Calu3 (cell line): ENCODE data around the gene KREMEN1. TPM values are rescaled to one million over a fixed set of nuclear protein-coding genes. Genes with fewer than 3 reads are reported as not detected.

ENCODE experiments used
- BruUV-seq: library from RNA; stranded (reverse); fragments of 400-500 nt; replicated peaks from 2 replicates; lab custom pipeline; 2021; lab: Mats Ljungman, UMichigan
- CTCF ChIA-PET: fragments of 300-600 bp; sonication (Branson Sonifier 250); formaldehyde crosslinking; loops from one replicate; lab custom pipeline; 2022; ENCODE audit warnings: antibody characterized with exemption; lab: Charles Lee
- DNase-seq: peaks from one replicate; pipeline ENCODE4 v3.0.0; 2022
- H3K27ac Mint-ChIP-seq: one replicate; pipeline ENCODE4 v1.8.0; 2022; ENCODE audit warnings: mixed read lengths; ENCODE audit not compliant: unreplicated experiment
- H3K27me3 Mint-ChIP-seq: one replicate; pipeline ENCODE4 v1.8.0; 2022; ENCODE audit warnings: mixed read lengths; ENCODE audit not compliant: unreplicated experiment
- H3K36me3 Mint-ChIP-seq: one replicate; pipeline ENCODE4 v1.8.0; 2022; ENCODE audit warnings: mild to moderate bottlenecking, moderate library complexity, mixed read lengths; ENCODE audit not compliant: insufficient read depth, unreplicated experiment
- H3K4me1 Mint-ChIP-seq: one replicate; pipeline ENCODE4 v1.8.0; 2022; ENCODE audit warnings: mild to moderate bottlenecking, low read depth, mixed read lengths; ENCODE audit not compliant: unreplicated experiment
- H3K4me3 Mint-ChIP-seq: one replicate; pipeline ENCODE4 v1.8.0; 2022; ENCODE audit warnings: mild to moderate bottlenecking, low read depth, moderate library complexity, mixed read lengths; ENCODE audit not compliant: unreplicated experiment
- H3K9me3 Mint-ChIP-seq: one replicate; pipeline ENCODE4 v1.8.0; 2022; ENCODE audit warnings: low read depth, mixed read lengths; ENCODE audit not compliant: unreplicated experiment
- intact Hi-C: fragments of 100-400 bp; cut with micrococcal nuclease; formaldehyde crosslinking; loops from one replicate; pipeline ENCODE4 v1.10.0; 2022; ENCODE audit not compliant: unreplicated experiment
- total RNA-seq: library from RNA; stranded (reverse); gene quantifications from 2 replicates; pipeline ENCODE4 v1.2.3, GENCODE V29; 2022
- TF ChIP-seq, protein P1 (sequence below): fragments of 200-600 bp; IDR thresholded peaks from one replicate; pipeline ENCODE4 v1.8.0; 2022; ENCODE audit warnings: antibody characterized with exemption; ENCODE audit not compliant: unreplicated experiment

The KREMEN1 gene
- total RNA-seq, 1 experiment from 2014 or later: 2.8 TPM

DNA sequence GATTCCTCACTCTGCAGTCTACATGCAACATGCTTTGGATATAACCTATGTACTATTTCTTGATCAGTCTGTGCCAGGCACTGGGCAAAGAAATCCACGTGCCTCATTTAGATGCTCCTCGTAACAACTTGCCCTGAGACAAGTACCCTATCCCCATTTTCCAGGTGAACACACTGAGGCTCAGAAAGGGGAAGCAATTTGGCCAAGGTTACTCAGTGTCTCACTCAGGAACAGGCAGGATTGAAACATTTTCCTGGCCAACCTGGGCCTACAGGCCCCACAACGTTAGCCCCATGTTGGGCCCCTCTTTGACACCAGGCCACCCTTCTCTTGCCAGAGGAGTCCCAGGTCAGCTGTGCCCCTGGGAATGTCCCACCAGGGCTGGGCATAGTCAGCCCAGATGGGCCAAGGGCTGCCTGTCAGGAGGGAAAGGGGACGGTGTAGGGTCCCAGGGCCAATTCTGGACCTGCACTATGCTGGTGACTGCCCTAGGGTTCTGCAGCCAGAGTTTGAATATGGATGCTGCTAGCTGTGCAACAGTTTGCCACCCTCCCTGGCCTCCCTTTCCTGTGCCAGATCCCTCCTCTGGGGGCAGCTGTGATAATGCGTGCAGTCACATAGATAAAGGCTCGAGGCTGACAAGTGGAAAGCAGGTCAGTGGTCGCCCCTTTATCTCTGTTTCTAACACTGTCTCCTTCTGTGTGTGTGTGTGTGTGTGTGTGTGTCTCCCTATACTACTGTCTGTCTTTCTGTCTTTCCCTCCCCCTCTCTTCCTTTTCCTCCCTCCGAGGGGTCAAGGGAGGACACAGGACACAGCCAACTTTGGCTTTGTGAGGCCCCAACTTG, 122.5 kb downstream of the KREMEN1 start:
- Mint-ChIP-seq H3K27me3 (peaks cover 23% of the 10 kb centered on the region), H3K27ac (no peak overlapping the region), H3K9me3 (no peaks in the 10 kb centered on the region), H3K4me1 (no peaks in the 10 kb centered on the region), H3K36me3 (no peaks in the 10 kb centered on the region), H3K4me3 (no peak overlapping the region)
- DNase-seq: no peak
- CTCF ChIA-PET: interaction anchor here (0.6 kb wide), 1 partner anchor 249 kb away, joined by 6 read pairs; no protein-coding TSS in a partner anchor
- TF ChIP-seq, protein P1, sequence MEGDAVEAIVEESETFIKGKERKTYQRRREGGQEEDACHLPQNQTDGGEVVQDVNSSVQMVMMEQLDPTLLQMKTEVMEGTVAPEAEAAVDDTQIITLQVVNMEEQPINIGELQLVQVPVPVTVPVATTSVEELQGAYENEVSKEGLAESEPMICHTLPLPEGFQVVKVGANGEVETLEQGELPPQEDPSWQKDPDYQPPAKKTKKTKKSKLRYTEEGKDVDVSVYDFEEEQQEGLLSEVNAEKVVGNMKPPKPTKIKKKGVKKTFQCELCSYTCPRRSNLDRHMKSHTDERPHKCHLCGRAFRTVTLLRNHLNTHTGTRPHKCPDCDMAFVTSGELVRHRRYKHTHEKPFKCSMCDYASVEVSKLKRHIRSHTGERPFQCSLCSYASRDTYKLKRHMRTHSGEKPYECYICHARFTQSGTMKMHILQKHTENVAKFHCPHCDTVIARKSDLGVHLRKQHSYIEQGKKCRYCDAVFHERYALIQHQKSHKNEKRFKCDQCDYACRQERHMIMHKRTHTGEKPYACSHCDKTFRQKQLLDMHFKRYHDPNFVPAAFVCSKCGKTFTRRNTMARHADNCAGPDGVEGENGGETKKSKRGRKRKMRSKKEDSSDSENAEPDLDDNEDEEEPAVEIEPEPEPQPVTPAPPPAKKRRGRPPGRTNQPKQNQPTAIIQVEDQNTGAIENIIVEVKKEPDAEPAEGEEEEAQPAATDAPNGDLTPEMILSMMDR: no peak
- intact Hi-C loops: no loop called here
- BruUV-seq: no TSS peak

DNA sequence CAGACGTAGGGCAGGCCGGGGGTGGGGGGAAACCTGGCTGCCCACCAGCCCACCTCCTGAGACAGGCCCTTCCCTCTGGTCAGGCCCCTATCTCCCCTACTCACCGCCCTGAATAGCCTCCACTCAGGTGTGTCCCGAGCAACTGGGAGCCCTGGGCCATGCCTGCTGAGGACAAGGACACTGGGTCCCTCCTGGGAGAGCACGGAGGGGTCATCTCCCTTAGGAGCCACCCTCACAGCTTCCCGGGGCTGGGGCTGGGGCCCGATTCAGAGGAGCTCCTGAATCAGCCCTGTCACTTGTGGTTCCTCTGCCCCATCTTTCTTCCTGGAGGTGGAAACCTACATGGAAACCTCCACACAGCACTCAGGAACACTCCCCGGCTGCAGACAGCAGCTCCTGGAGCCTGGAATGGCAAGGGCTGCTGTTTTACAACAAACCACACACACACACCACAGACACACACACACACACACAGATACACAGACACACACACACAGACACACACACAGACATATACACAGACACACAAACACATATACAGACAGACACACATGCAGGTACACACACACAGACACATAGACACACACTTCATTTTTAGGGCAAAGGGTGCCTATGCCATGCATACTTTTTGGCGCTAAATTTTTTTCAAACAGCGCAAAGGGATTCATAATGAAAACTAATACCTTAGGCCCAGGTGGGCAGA, 123.3 kb downstream of the KREMEN1 start:
- Mint-ChIP-seq H3K36me3 (no peaks in the 10 kb centered on the region), H3K27ac (no peak overlapping the region), H3K9me3 (no peaks in the 10 kb centered on the region), H3K27me3 (peaks cover 23% of the 10 kb centered on the region), H3K4me3 (no peak overlapping the region), H3K4me1 (no peaks in the 10 kb centered on the region)
- CTCF ChIA-PET: interaction anchor here (0.6 kb wide), 1 partner anchor 248 kb away, joined by 6 read pairs; no protein-coding TSS in a partner anchor
- BruUV-seq: no TSS peak
- intact Hi-C loops: no loop called here
- DNase-seq: no peak
- TF ChIP-seq, protein P1: no peak

DNA sequence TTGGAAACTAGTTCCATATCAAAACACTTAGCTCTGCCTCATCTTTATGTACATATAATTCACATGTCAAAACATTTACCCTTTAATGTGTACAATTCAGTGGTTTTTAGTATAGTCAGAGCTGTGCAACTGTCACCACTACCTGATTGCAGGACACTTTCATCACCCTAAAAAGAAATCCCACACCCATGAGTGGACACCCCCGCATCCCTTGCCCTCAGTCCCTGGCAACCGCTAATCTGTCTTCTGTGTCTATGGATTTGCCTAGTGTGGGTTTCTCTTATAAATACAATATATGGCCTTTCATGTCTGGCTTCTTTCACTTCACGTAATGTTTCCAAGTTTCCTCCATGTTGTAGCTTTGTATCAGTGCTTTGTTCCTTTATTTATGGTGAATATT, 124.3 kb downstream of the KREMEN1 start:
- Mint-ChIP-seq H3K27me3 (peaks cover 33% of the 10 kb centered on the region), H3K4me1 (no peaks in the 10 kb centered on the region), H3K9me3 (no peaks in the 10 kb centered on the region), H3K4me3 (no peak overlapping the region), H3K36me3 (no peaks in the 10 kb centered on the region), H3K27ac (no peak overlapping the region)
- intact Hi-C loops: no loop called here
- DNase-seq: no peak
- no TSS peak for BruUV-seq
- CTCF ChIA-PET: no interaction called here
- TF ChIP-seq, protein P1: no peak

DNA sequence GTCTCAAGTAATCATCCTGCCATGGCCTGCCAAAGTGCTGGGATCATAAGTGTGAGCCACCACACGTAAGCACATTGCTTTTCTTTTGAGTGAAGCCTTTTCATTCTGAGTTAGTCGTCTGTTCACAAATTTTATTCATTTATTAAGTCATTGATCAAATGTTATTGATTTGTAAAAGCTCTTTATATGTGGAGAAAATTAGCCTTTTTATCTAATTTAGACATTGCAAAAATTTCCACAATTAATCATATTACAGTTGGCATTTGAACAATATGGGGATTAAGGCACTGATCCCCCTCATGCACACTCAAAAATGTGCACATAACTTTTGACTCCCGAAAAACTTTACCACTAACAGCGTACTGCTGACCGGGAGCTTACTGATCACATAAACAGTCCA, 125.4 kb downstream of the KREMEN1 start:
- Mint-ChIP-seq H3K9me3 (no peaks in the 10 kb centered on the region), H3K27ac (no peak overlapping the region), H3K36me3 (no peaks in the 10 kb centered on the region), H3K4me3 (no peak overlapping the region), H3K4me1 (no peaks in the 10 kb centered on the region), H3K27me3 (peaks cover 40% of the 10 kb centered on the region)
- TF ChIP-seq, protein P1: no peak
- CTCF ChIA-PET: no interaction called here
- intact Hi-C loops: no loop called here
- no peak for DNase-seq
- no TSS peak for BruUV-seq
